ENCODE data around the gene EFHC1.

EFHC1 gene

DNA sequence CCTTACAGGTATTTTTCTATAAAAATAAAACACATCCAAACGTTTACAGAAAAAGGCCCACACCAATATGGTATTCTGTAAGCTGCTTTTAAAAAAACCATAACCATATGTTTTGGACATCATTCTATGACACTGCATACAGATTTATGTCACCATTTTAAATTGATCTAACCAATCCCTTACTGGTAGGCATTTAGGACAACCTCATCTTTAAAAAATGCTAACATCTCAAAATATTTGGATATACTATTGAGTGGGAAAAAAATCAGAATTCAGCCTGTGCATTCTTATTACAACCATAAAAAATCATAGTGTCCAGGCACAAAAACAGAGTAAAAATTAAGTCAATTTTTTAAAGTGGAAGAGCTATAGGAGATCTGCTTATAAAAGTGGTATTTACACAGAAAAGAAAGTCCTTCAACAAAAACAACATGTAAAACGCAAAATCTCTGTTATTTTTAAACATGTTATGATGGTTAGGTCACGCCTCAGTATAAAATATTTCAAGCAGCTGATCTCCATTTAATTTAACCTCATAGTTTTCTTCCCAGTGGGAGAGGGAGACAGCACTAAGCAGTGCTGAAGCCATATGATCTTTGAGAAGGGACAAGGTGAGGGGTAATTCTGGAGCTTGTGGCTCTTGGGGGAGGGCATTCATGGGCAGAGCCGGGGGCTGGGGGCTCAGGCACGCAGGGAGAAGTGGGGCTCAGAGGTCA lies 135.5 kb downstream of the EFHC1 start:
- DNase-seq (ENCODE audit: low spot score): no peak

GRCh38 chr6:52557389-52558265 lies 137.5 kb downstream of the EFHC1 start:
- DNase-seq (ENCODE audit: low spot score): no peak

DNA sequence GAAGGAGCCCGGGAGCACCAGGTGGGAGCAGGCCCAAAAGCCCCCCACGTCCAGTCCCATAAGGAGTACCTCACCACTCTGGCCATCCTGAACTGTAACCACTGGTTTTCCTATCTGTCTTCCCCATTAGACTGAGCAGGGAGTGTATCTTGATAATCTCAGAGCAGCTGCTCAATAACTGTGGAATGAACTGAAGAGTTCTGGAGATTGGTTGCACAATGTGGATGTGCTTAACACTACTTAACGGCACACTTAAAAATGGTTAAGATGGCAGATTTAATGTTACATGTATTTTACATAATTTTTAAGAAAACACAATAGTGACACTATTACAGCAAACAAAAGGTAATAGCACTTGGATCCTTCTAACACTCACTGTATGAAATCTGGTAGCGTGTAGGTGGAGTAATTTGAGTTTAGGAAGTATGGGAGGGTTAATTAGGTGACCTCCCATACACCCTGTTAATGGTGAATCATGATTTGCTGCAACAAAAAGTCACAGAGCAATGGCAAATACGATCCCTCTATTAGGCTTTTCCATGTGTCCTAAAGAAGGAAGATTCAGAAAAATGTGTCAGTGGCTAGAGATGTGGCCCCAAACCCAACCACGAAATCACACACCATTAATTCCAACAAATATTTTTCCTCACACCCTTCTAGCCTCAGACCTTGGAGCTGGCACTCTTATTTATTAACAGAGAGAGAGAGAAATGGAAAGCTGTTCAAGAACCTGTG lies 138.3 kb downstream of the EFHC1 start:
- DNase-seq (ENCODE audit: low spot score): no peak

GRCh38 chr6:52560462-52560861 lies 140.3 kb downstream of the EFHC1 start:
- no peak for DNase-seq (ENCODE audit: low spot score)

- no peak for DNase-seq (ENCODE audit: low spot score)
These were observed 142.8 kb downstream of the EFHC1 start for GRCh38 chr6:52562911-52563310.

DNA sequence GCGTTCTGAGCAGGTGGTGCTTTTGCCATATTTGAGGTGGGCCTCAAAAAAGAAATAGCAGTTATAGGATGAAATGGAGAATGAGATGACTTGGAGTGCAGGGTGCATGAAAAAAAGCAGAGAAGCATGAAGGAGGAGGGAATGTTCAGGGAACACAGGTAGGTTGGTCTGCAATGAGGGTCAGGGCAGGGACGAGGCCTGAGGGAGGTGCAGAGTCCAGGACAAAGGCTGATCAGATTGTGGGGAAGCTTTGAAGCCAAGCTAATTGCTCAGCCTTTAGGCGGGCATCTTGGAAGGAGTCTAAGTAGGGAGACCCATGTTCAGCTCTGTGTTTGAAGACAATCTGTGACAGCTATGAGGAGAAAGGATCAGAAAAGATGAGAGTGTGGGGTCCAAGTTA lies 144.7 kb downstream of the EFHC1 start:
- no peak for DNase-seq (ENCODE audit: low spot score)

DNA sequence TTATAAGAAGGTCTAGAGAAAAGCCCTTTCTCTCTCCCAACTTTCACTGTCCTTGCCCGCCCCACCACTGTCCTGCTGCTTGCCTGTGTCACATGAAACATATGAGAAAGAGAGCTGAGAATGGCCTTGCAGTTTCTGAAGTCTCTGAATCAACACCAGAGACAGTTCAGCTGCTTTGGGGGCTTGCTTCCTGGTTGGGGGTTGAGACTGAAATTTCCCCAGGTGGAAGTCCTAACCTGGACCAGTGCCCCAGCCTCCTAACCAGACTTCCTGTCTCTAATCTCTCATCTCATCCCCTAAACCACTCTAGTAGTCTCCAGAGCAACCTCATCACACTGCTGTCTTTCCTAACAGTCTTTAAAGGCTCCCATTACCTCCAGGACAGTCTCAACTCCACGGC lies 146.1 kb downstream of the EFHC1 start:
- no peak for DNase-seq (ENCODE audit: low spot score)

GRCh38 chr6:52566853-52567279 lies 146.7 kb downstream of the EFHC1 start:
- DNase-seq (ENCODE audit: low spot score): no peak

DNA sequence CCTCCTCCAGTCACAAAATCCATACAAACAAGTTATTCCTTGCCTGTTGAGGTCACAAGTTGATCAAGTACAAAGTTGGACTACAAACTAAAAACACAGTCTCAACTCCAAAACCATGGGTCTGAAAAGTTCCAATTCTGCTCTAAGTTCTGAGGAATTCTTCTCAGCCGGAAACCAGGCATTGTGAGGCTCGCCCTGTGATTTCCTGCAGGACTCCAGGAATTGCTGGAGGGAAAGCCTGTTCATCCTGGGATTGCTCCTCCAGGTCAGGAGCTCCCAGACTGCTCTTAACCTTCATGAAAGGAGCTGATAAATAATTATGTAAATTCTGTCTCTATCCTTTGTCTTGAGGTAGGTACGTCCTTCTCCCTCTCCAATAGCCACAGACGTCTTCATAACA lies 148.2 kb downstream of the EFHC1 start:
- DNase-seq (ENCODE audit: low spot score): no peak

GRCh38 chr6:52570291-52570700 lies 150.2 kb downstream of the EFHC1 start:
- no peak for DNase-seq (ENCODE audit: low spot score)

DNA sequence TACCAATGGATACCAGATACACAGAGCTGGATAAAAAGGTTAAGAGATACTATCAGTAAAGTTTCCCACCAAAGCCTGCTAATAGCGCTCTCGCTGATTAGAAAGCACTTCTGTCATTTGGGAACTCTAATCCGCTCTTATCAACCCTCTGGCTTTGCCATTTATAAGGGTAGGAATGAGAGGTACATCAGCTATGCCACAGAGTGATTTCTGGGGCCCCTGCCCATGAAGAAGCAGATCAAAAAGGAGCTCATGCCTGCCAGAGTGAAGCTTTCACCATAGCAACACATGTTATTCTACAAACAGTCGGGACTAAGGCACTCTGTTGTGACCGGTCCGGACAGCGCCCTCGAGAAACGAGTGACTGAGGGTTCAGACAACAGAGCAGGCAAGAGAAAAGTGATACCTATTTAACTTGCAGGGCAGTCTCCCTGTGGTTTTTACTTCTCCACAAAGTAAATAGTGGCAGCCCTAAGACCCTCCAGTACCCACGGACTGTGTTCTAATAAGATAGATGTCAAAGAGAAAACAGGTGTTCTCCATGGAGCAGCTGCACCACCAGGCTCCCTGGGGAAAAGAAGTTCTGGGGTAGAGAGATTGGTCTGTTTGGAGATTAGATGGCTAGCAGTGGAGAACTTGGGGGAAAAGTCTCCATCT lies 151.1 kb downstream of the EFHC1 start:
- DNase-seq (ENCODE audit: low spot score): no peak

GRCh38 chr6:52572536-52572935 lies 152.4 kb downstream of the EFHC1 start:
- DNase-seq (ENCODE audit: low spot score): no peak

- DNase-seq (ENCODE audit: low spot score): no peak
These were observed 153.2 kb downstream of the EFHC1 start for GRCh38 chr6:52573295-52573694.
